ENCODE data around the gene PPOX.

GRCh38 chr1:161176468-161177111 is 10.4 kb downstream of the PPOX start:
- TF ChIP-seq CTCF (IDR thresholded peaks at IDR 0.05) (no peak), POLR2A (IDR thresholded peaks at IDR 0.05) (no peak)

Data from ovary (tissue), 3 donors.